Brain pericyte (primary cell): ENCODE results near the gene RARS2.

Experiments used
- DNase-seq: peaks from one replicate; pipeline ENCODE4 v3.0.0-alpha.2; 2012; ENCODE audit warnings: low read depth, low spot score

The RARS2 gene

GRCh38 chr6:87573307-87574024 is 16.3 kb downstream of the RARS2 start:
- DNase-seq: no peak

- no peak for DNase-seq
Observed at GRCh38 chr6:87572883-87573282, 16.9 kb downstream of the RARS2 start.

GRCh38 chr6:87572021-87572420 is 17.8 kb downstream of the RARS2 start:
- DNase-seq: no peak

GRCh38 chr6:87561017-87561416 is 28.8 kb downstream of the RARS2 start:
- no peak for DNase-seq

- DNase-seq: no peak
Observed at GRCh38 chr6:87558446-87558845, 31.3 kb downstream of the RARS2 start.

GRCh38 chr6:87555506-87555905 is 34.3 kb downstream of the RARS2 start:
- no peak for DNase-seq

GRCh38 chr6:87553159-87553765 is 36.5 kb downstream of the RARS2 start:
- DNase-seq: no peak

GRCh38 chr6:87551799-87552198 is 38.0 kb downstream of the RARS2 start:
- DNase-seq: no peak

GRCh38 chr6:87544474-87544735 is 45.4 kb downstream of the RARS2 start:
- no peak for DNase-seq

GRCh38 chr6:87543696-87544473 is 45.9 kb downstream of the RARS2 start:
- no peak for DNase-seq

- DNase-seq: no peak
Observed at GRCh38 chr6:87541744-87542143, 48.0 kb downstream of the RARS2 start.

GRCh38 chr6:87541041-87541440 is 48.7 kb downstream of the RARS2 start:
- DNase-seq: no peak

GRCh38 chr6:87540539-87540938 is 49.2 kb downstream of the RARS2 start:
- no peak for DNase-seq

GRCh38 chr6:87539554-87539953 is 50.2 kb downstream of the RARS2 start:
- DNase-seq: no peak

- no peak for DNase-seq
Observed at GRCh38 chr6:87538510-87539260, 51.1 kb downstream of the RARS2 start.

- DNase-seq: no peak
Observed at GRCh38 chr6:87534377-87535047, 55.3 kb downstream of the RARS2 start.

GRCh38 chr6:87529221-87529620 is 60.6 kb downstream of the RARS2 start:
- DNase-seq: no peak

- DNase-seq: no peak
Observed at GRCh38 chr6:87522686-87523085, 67.1 kb downstream of the RARS2 start.

GRCh38 chr6:87518453-87518852 is 71.3 kb downstream of the RARS2 start:
- DNase-seq: no peak

- DNase-seq: no peak
Observed at GRCh38 chr6:87514831-87515230, 75.0 kb downstream of the RARS2 start.

GRCh38 chr6:87504441-87504840 is 85.3 kb downstream of the RARS2 start:
- DNase-seq: no peak
